Measurements from ENCODE around the gene DNAJC4. TPM values are rescaled to one million over a fixed set of nuclear protein-coding genes. Genes with fewer than 3 reads are reported as not detected.

Gene DNAJC4
- polyA plus RNA-seq, 1 donor (not counting 4 experiments of a cell fraction or from before 2014, with no cell fraction given), result 12.2 TPM

- no peaks in the 10 kb centered on the region for H3K9me3 ChIP-seq (ENCODE audit: control insufficient read depth, low read depth, low read length)
- DNase-seq (ENCODE audit: low read depth, low spot score) (no peak), FAIRE-seq (no peak)
- H3K4me1 ChIP-seq (ENCODE audit: control insufficient read depth, extremely low read depth, insufficient read depth, low read length), result no peaks in the 10 kb centered on the region
- TF ChIP-seq CTCF (optimal IDR thresholded peaks at IDR 0.05 in 1 of 3, IDR thresholded peaks at IDR 0.05 in 1 of 3, conservative IDR thresholded peaks at IDR 0.05 in 1 of 3; ENCODE audit: extremely low read depth in 1 of 3, insufficient read depth in 2 of 3, low read length in 3 of 3), result no peak
- no peak for TF ChIP-seq EZH2 (IDR thresholded peaks at IDR 0.05; ENCODE audit: low read length)
- H3K4me3 ChIP-seq (ENCODE audit: control insufficient read depth in 2 of 3, extremely low read depth in 1 of 3, insufficient read depth in 2 of 3, low read depth in 1 of 3, low read length in 3 of 3), result no peak overlapping the region
- no peak overlapping the region for H3K4me2 ChIP-seq (ENCODE audit: control insufficient read depth, extremely low read depth, insufficient read depth, low read depth, low read length)
- no peaks in the 10 kb centered on the region for H3K27me3 ChIP-seq (ENCODE audit: control insufficient read depth, extremely low read depth, insufficient read depth, low read length)
- H4K20me1 ChIP-seq (ENCODE audit: control insufficient read depth, extremely low read depth, insufficient read depth, low read length), result peaks cover 14% of the 10 kb centered on the region
- H2AFZ ChIP-seq (ENCODE audit: control insufficient read depth, low read length), result no peak overlapping the region
- H3K79me2 ChIP-seq (ENCODE audit: control insufficient read depth, insufficient read depth, low read length), result no peaks in the 10 kb centered on the region
- peaks cover 31 to 37% of the 10 kb centered on the region in 2 experiments for H3K36me3 ChIP-seq (ENCODE audit: control insufficient read depth in 2 of 2, extremely low read depth in 1 of 2, insufficient read depth in 2 of 2, low read length in 2 of 2)
- H3K9ac ChIP-seq (ENCODE audit: control insufficient read depth, extremely low read depth, insufficient read depth, low read length), result no peak overlapping the region
- no peaks in the 10 kb centered on the region for H3K9me1 ChIP-seq (ENCODE audit: control insufficient read depth, extremely low read depth, insufficient read depth, low read length)
- H3K27ac ChIP-seq (ENCODE audit: control insufficient read depth, insufficient read depth, low read length), result no peak overlapping the region
- dilution Hi-C loops (cut with MboI; ENCODE audit: extremely low pct_ligation_motif_present, low sequenced_read_pairs), result no loop called here
Observed at GRCh38 chr11:64207256-64208085, 22.9 kb upstream of the DNAJC4 start.

- DNase-seq (ENCODE audit: low read depth, low spot score) (no peak), FAIRE-seq (no peak)
- Histone ChIP-seq H3K4me2 (ENCODE audit: control insufficient read depth, extremely low read depth, insufficient read depth, low read depth, low read length) (no peak overlapping the region), H3K9me3 (ENCODE audit: control insufficient read depth, low read depth, low read length) (no peaks in the 10 kb centered on the region), H3K27me3 (ENCODE audit: control insufficient read depth, extremely low read depth, insufficient read depth, low read length) (no peaks in the 10 kb centered on the region), H2AFZ (ENCODE audit: control insufficient read depth, low read length) (no peak overlapping the region), H3K79me2 (ENCODE audit: control insufficient read depth, insufficient read depth, low read length) (no peaks in the 10 kb centered on the region), H3K9me1 (ENCODE audit: control insufficient read depth, extremely low read depth, insufficient read depth, low read length) (no peaks in the 10 kb centered on the region), H4K20me1 (ENCODE audit: control insufficient read depth, extremely low read depth, insufficient read depth, low read length) (peaks cover 14% of the 10 kb centered on the region), H3K9ac (ENCODE audit: control insufficient read depth, extremely low read depth, insufficient read depth, low read length) (no peak overlapping the region), H3K36me3 (ENCODE audit: control insufficient read depth in 2 of 2, extremely low read depth in 1 of 2, insufficient read depth in 2 of 2, low read length in 2 of 2) (peaks cover 23 to 31% of the 10 kb centered on the region in 2 experiments), H3K4me1 (ENCODE audit: control insufficient read depth, extremely low read depth, insufficient read depth, low read length) (no peaks in the 10 kb centered on the region), H3K4me3 (ENCODE audit: control insufficient read depth in 2 of 3, extremely low read depth in 1 of 3, insufficient read depth in 2 of 3, low read depth in 1 of 3, low read length in 3 of 3) (no peak overlapping the region), H3K27ac (ENCODE audit: control insufficient read depth, insufficient read depth, low read length) (no peak overlapping the region)
- dilution Hi-C loops (cut with MboI; ENCODE audit: extremely low pct_ligation_motif_present, low sequenced_read_pairs), result no loop called here
- TF ChIP-seq CTCF (optimal IDR thresholded peaks at IDR 0.05 in 1 of 3, IDR thresholded peaks at IDR 0.05 in 1 of 3, conservative IDR thresholded peaks at IDR 0.05 in 1 of 3; ENCODE audit: extremely low read depth in 1 of 3, insufficient read depth in 2 of 3, low read length in 3 of 3) (no peak), EZH2 (IDR thresholded peaks at IDR 0.05; ENCODE audit: low read length) (no peak)
Observed at GRCh38 chr11:64208086-64208795, 22.1 kb upstream of the DNAJC4 start.
